Measurements from ENCODE around the gene POP4. TPM values are rescaled to one million over a fixed set of nuclear protein-coding genes. Genes with fewer than 3 reads are reported as not detected.

Gene POP4
- total and polyA plus RNA-seq, 8 donors, result 2.0 to 162 (median 55.5) TPM

GRCh38 chr19:29655648-29656335, 49.7 kb downstream of the POP4 start:
- Histone ChIP-seq H3K4me3 (no peak overlapping the region), H3K4me1 (no peaks in the 10 kb centered on the region), H3K9me3 (no peaks in the 10 kb centered on the region), H3K27me3 (peaks cover 0 to 4% (median 0%) of the 10 kb centered on the region in 3 donors), H3K27ac (no peak overlapping the region), H3K36me3 (no peaks in the 10 kb centered on the region)
- 64 to 72% (median 69%) methylated on average over 4 of the region's 4 CpGs for WGBS, 5 donors
- intact Hi-C loops (cut with DNase I; ENCODE audit: low total_unique reads), result no loop called here
- DNase-seq, result no peak
- TF ChIP-seq POLR2A (IDR thresholded peaks at IDR 0.05) (no peak), EP300 (IDR thresholded peaks at IDR 0.05) (no peak), POLR2AphosphoS5 (IDR thresholded peaks at IDR 0.05) (no peak), CTCF (IDR thresholded peaks at IDR 0.05) (no peak)

GRCh38 chr19:29658221-29658991, 52.3 kb downstream of the POP4 start:
- no peaks in the 10 kb centered on the region for H3K36me3 ChIP-seq
- TF ChIP-seq EP300 (IDR thresholded peaks at IDR 0.05), result no peak
- TF ChIP-seq CTCF (IDR thresholded peaks at IDR 0.05), result no peak
- no peak for TF ChIP-seq POLR2A (IDR thresholded peaks at IDR 0.05)
- H3K4me1 ChIP-seq, result peaks cover 14 to 22% (median 19%) of the 10 kb centered on the region in 4 donors
- no peaks in the 10 kb centered on the region for H3K9me3 ChIP-seq
- no peak overlapping the region for H3K27ac ChIP-seq
- DNase-seq, result no peak
- peaks cover 0 to 4% (median 0%) of the 10 kb centered on the region in 3 donors for H3K27me3 ChIP-seq
- no peak overlapping the region for H3K4me3 ChIP-seq
- intact Hi-C loops (cut with DNase I; ENCODE audit: low total_unique reads), result no loop called here
- WGBS, 5 donors, result 70 to 89% (median 81%) methylated on average over 5 of the region's 5 CpGs

- Histone ChIP-seq H3K4me1 (peaks cover 32 to 43% (median 38%) of the 10 kb centered on the region in 4 donors), H3K9me3 (no peaks in the 10 kb centered on the region), H3K27me3 (peaks cover 0 to 2% (median 0%) of the 10 kb centered on the region in 3 donors), H3K36me3 (no peaks in the 10 kb centered on the region), H3K4me3 (no peak overlapping the region), H3K27ac (peak overlapping the region in 2 of 5 donors; percentile 86 to 90)
- 64 to 78% (median 68%) methylated on average over 9 to 10 of the region's 10 CpGs for WGBS, 5 donors
- DNase-seq, result peak in 1 of 2 donors; percentile 34
- intact Hi-C loops (cut with DNase I; ENCODE audit: low total_unique reads), result no loop called here
- TF ChIP-seq EP300 (IDR thresholded peaks at IDR 0.05) (no peak), POLR2A (IDR thresholded peaks at IDR 0.05) (no peak), POLR2AphosphoS5 (IDR thresholded peaks at IDR 0.05) (no peak), CTCF (IDR thresholded peaks at IDR 0.05) (no peak)
Measured at GRCh38 chr19:29660835-29661234, 54.8 kb downstream of the POP4 start.

GRCh38 chr19:29662278-29662603, 56.2 kb downstream of the POP4 start:
- no peak overlapping the region for H3K4me3 ChIP-seq
- WGBS, 5 donors, result 5 to 26% (median 9%) methylated on average over 1 of the region's 1 CpG
- peak overlapping the region; percentile 20 to 91 (median 86) for H3K27ac ChIP-seq
- H3K27me3 ChIP-seq, result no peaks in the 10 kb centered on the region
- intact Hi-C loops (cut with DNase I; ENCODE audit: low total_unique reads), result no loop called here
- DNase-seq, result peak in 1 of 2 donors; percentile 14
- H3K36me3 ChIP-seq, result no peaks in the 10 kb centered on the region
- H3K9me3 ChIP-seq, result no peaks in the 10 kb centered on the region
- peaks cover 45 to 57% (median 52%) of the 10 kb centered on the region in 4 donors for H3K4me1 ChIP-seq
- TF ChIP-seq EP300 (IDR thresholded peaks at IDR 0.05) (no peak), CTCF (IDR thresholded peaks at IDR 0.05) (no peak), POLR2A (IDR thresholded peaks at IDR 0.05) (no peak), POLR2AphosphoS5 (IDR thresholded peaks at IDR 0.05) (no peak)

Data from stomach (tissue), 9 donors.